ENCODE measurements around the gene GNAI2.
"Not testable (repeated sequence)": the region's sequence is repeated elsewhere in the genome, so short reads cannot be mapped to it uniquely, and the experiment has no call there.

GNAI2 gene

GRCh38 chr3:50266017-50266416 is 30.0 kb downstream of the GNAI2 start:
- DNase-seq, result no peak

GRCh38 chr3:50266836-50267235 is 30.8 kb downstream of the GNAI2 start:
- no peak for DNase-seq

DNA sequence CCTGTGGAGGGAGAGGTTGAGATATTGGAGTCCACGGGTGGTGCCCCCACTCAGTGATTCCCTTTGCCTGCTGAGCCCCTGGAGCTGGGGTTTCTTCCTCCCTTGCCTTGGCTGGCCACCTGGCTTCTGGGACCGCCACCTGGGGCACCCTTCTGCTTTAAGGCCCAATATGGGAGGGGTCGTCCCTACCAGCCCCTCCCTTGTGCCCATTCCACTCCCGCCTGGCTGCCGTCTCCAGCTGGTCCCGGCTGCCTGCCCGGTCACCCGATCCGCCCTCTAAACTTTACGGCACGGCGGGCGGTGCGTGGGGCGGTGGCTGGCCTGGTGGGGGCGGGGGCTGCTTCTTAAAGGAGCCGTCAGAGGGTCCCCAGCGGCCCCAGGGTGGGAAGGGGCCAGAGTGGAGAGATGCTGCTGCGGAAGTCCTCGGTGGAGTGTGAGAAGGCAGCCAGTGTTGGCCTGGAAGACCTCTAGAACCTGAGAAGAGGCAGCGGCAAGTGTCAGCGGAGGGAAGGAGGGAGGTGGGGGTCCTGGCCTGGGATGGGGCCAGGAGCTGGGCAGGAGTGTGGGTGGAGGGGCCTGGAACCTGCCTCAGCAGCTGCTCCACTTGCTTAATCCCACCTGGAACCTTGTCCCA is 31.4 kb downstream of the GNAI2 start:
- no peak for DNase-seq

DNA sequence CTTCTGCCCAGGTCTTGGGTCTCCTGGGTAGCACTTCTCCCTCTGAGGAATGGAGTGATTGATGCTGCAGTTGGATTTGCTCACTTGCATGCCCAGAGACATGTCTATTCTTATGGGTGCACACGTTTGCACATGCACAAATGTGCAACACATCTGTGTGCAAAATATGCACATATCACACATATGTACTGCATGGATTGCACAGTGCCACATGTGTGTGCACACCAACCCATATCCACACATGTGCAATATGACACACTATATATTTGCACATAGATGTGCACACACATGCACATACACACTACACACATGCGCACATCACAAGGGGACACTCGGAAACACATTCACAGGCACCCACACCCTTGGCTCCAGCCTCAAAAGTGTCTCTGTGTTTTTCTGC is 32.3 kb downstream of the GNAI2 start:
- no peak for DNase-seq

DNA sequence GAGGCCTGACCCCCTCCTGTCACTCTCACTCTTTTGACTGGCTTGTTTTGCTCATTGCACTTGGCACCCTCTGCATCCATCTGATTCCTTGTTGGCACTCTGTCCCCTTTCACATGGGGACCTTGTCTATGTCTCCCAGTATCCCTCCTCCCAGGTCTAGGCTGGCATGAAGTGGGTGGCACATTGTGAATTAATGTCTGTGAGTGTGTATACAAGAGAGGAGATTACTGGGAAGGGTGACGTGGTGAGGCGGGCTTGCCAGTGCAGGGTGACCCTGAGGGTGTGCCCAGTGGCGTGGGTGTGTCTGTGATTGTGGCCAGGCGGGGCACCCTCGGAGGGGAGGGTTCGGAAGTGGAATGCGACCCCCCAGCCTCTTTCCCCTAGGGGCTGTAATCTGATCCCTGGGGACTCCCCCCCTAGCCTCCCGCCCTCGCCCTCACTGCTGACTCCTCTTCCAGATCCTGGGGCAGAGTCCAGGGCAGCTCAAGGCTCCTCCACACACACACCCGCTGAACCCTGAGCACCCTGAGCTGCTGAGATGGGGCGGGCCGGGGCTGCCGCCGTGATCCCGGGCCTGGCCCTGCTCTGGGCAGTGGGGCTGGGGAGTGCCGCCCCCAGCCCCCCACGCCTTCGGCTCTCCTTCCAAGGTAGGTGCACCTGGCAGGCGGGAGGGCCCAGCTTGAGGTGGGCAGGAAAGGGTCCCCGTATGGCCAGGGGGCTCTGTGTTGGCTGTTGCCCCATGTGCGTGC is 32.9 kb downstream of the GNAI2 start, which contains the start of gene SEMA3B:
Gene SEMA3B (plus strand): TSS at position 445 of the 749 bp plus-strand sequence. CDS start 94 bp downstream, at position 539.
- no peak for DNase-seq

DNA sequence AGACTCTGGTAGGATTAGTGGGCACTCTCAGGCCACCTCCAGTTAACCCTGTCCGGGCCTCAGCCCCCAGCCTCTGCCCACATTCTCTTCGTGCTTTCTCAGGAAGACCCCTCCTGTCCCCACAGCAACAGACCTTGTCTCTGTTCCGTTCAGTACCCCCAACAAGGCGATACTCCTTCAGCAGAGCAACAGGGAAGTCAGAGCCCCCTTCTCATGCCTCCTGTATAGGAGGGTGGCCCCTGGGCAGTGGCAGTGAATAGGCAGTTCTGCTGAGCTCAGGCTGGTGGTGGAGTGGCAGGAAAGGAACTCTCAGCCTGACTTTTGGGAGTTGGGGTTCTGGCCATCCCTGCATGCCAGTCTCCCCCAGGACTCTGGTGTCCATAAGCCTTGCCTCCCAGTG is 33.5 kb downstream of the GNAI2 start:
- no peak for DNase-seq

- no peak for DNase-seq
Measured at GRCh38 chr3:50269977-50270413, 34.0 kb downstream of the GNAI2 start.

GRCh38 chr3:50270422-50271224 is 34.6 kb downstream of the GNAI2 start:
- DNase-seq, result no peak

- DNase-seq, result no peak
Measured at GRCh38 chr3:50271314-50271936, 35.4 kb downstream of the GNAI2 start.

DNA sequence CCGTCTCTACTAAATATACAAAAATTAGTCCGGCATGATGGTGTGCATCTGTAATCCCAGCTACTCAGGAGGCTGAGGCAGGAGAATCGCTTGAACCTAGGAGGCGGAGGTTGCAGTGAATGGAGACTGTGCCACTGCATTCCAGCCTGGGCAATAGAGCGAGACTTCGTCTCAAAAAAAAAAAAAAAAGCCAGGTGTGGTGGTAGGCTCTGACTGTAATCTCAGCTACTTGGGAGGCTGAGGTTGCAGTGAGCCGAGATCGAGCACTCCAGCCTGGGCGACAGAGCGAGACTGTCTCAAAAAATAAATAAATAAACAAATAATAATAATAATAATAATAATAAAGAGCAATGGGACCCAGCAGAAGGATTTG is 36.5 kb downstream of the GNAI2 start:
- DNase-seq, result not testable (repeated sequence)

- peak; percentile 97 to 98 for DNase-seq
Measured at GRCh38 chr3:50272911-50273688, 37.1 kb downstream of the GNAI2 start.

GRCh38 chr3:50273689-50274065 is 37.7 kb downstream of the GNAI2 start:
- DNase-seq, result no peak

GRCh38 chr3:50274371-50275104 is 38.5 kb downstream of the GNAI2 start:
- DNase-seq, result peak; percentile 75 to 78

DNA sequence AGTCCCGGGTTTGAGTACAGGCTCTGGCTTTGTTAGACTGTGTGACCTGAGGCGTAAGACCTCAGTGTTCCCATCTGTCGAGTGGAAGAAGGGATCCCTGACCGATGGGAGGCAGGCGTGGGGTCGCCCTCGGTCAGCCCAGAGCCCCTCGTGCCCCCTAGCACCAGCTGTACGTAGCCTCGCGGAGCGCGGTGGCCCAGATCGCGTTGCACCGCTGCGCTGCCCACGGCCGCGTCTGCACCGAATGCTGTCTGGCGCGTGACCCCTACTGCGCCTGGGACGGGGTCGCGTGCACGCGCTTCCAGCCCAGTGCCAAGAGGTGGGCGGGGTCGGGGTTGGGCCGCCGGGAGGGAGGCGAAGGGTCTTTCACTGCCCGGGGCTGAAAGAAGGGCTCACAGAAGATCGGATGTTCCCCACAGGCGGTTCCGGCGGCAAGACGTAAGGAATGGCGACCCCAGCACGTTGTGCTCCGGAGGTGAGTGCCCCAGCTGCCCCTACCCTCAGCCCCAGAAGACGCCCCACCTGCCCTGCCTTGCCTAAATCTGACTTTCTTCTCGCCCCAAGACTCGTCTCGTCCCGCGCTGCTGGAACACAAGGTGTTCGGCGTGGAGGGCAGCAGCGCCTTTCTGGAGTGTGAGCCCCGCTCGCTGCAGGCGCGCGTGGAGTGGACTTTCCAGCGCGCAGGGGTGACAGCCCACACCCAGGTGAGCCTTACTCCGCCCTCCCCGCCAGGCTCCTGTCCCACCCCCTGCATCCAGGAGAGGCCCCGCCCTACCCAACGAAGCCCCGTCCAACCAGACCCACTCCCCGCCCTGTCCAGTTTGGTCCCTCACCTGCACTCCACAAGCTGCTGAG is 39.4 kb downstream of the GNAI2 start:
- DNase-seq, result no peak

GRCh38 chr3:50275996-50276761 is 40.2 kb downstream of the GNAI2 start:
- DNase-seq, result no peak

- no peak for DNase-seq
Measured at GRCh38 chr3:50276762-50277101, 40.7 kb downstream of the GNAI2 start.

DNA sequence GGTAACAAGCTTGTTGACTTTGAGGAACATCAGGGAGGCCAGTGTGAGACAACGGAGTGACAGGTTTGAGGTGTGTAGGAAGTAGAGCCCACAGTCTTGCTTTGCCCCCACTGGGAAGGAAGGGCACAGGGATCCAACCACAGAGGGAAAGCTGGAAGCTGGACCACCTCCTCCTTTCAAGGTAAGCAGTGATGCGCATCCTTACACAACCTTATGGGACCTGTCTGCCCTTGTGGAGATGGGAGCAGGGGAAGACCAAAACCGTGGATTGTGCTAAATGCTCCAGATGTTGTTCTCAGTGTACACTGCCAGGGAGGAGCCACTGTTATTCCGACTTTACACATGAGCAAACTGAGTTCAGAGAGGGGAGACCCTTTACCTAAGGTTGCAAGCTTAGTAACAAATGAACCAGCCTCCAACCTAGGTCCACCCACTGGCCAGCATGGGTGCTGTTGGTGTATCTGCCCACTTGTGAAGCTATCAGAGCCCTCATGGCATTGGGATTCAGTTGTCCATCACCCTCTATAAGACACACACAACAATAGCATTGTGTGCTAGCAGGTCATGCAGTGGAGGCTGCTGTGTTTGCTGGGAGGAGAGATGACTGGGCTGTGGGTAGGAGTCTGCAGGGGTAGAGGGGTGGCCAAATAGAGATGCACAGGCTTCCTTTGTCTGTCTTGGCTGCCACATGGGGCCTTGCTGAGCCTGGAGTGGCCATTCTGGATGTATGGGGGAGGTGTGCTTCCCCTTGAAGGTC is 42.3 kb downstream of the GNAI2 start:
- no peak for DNase-seq

DNA sequence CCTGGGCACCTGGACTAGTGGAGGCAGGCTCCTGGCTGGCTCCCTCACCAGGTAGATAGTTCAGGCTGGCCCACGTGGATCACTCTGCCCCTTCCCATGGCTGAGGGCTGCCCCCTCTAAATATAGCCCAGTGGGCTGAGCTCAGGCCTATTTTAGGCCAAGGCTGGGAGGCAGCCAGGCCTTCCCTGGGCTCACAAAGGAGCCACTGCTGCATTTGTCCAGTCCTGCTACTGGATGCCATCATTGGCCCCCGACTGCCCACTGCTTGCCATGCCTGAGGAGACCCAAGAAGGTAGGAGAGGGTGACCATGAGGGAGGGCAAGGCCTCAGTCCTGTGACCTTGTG is 42.8 kb downstream of the GNAI2 start, which contains the start of gene LSMEM2:
Gene LSMEM2 (plus strand): TSS at position 208 of the 345 bp plus-strand sequence. CDS start 27 bp downstream, at position 235.
- no peak for DNase-seq
